Measurements from ENCODE around the gene SPOCK1. TPM values are rescaled to one million over a fixed set of nuclear protein-coding genes. Genes with fewer than 3 reads are reported as not detected.

SPOCK1 gene
- total RNA-seq, 1 experiment from 2014 or later: 10.9 TPM

DNA sequence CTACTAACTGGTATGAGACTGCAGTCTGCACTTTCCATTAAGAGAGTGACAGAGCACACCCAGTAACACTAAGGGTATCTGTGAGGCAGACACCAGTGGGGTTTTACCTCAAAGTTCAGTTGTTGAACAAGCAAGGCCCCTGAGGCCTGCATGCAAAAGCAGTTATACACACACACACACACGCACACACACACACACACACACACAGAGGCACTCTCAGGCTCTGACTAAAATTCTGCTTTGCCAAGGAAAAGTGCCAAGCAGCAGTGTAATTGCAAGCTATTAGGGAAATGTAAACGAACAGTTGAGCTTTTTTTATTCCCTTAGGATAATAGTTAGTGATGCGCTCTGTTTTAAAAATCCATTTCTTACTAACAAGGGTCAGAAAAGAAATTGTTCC is 377.1 kb downstream of the SPOCK1 start:
- H2BK12ac ChIP-seq (ENCODE audit: insufficient read length, low read depth, low read length): no peak overlapping the region
- no peak overlapping the region for H3K14ac ChIP-seq (ENCODE audit: insufficient read depth, low read length)
- H3K23ac ChIP-seq (ENCODE audit: insufficient read length, low read depth, low read length): no peak overlapping the region
- no peak overlapping the region for H4K91ac ChIP-seq (ENCODE audit: insufficient read length, low read depth, low read length)
- H3K27ac Mint-ChIP-seq: no peak overlapping the region
- H3K4me3 Mint-ChIP-seq: no peak overlapping the region
- no peak for DNase-seq
- no peaks in the 10 kb centered on the region for H3K9me3 ChIP-seq (ENCODE audit: control insufficient read depth, low read depth, low read length)
- no peaks in the 10 kb centered on the region for H3K23me2 ChIP-seq (ENCODE audit: insufficient read length, low read depth, low read length, poor library complexity, severe bottlenecking)
- no peaks in the 10 kb centered on the region for H3K27me3 Mint-ChIP-seq (ENCODE audit: low read depth)
- H3K56ac ChIP-seq (ENCODE audit: insufficient read length, low read depth, low read length): no peak overlapping the region
- no peaks in the 10 kb centered on the region for H3K79me1 ChIP-seq (ENCODE audit: insufficient read depth, low read depth, low read length, poor library complexity, severe bottlenecking)
- H3K27me3 ChIP-seq (ENCODE audit: insufficient read depth, low read length): no peaks in the 10 kb centered on the region
- H2BK120ac ChIP-seq (ENCODE audit: low read depth, low read length, poor library complexity, severe bottlenecking): no peak overlapping the region
- TF ChIP-seq, protein P1, sequence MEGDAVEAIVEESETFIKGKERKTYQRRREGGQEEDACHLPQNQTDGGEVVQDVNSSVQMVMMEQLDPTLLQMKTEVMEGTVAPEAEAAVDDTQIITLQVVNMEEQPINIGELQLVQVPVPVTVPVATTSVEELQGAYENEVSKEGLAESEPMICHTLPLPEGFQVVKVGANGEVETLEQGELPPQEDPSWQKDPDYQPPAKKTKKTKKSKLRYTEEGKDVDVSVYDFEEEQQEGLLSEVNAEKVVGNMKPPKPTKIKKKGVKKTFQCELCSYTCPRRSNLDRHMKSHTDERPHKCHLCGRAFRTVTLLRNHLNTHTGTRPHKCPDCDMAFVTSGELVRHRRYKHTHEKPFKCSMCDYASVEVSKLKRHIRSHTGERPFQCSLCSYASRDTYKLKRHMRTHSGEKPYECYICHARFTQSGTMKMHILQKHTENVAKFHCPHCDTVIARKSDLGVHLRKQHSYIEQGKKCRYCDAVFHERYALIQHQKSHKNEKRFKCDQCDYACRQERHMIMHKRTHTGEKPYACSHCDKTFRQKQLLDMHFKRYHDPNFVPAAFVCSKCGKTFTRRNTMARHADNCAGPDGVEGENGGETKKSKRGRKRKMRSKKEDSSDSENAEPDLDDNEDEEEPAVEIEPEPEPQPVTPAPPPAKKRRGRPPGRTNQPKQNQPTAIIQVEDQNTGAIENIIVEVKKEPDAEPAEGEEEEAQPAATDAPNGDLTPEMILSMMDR (conservative IDR thresholded peaks at IDR 0.05): no peak
- H3K36me3 Mint-ChIP-seq (ENCODE audit: insufficient read depth in 1 of 3, low read depth in 3 of 3): no peaks in the 10 kb centered on the region; a peak in 1 of 7 replicates
- H3K9ac ChIP-seq (ENCODE audit: extremely low read depth, insufficient read length, low read length): no peak overlapping the region
- H2AFZ ChIP-seq (ENCODE audit: low read length): no peak overlapping the region
- no peak overlapping the region for H3K18ac ChIP-seq (ENCODE audit: insufficient read length, low read depth, low read length)
- no peak overlapping the region for H3K4me2 ChIP-seq (ENCODE audit: insufficient read depth, insufficient read length, low read length)
- H3K27ac ChIP-seq (ENCODE audit: insufficient read length, low read depth, low read length): no peak overlapping the region
- no CpG with 5 or more reads among the region's 3 CpGs for whole genome bisulfite sequencing (ENCODE audit: extremely low coverage, insufficient read length, low lambda C conversion rate)
- H2BK5ac ChIP-seq (ENCODE audit: insufficient read length, low read length): no peak overlapping the region
- H3K4me1 Mint-ChIP-seq: peaks cover 6 to 9% of the 10 kb centered on the region in 2 experiments
- no peaks in the 10 kb centered on the region for H3K9me3 Mint-ChIP-seq
- H3T11ph ChIP-seq (ENCODE audit: low read length): no peak overlapping the region
- no peak overlapping the region for H2BK20ac ChIP-seq (ENCODE audit: low read depth, low read length, poor library complexity, severe bottlenecking)
- H3K4me1 ChIP-seq (ENCODE audit: insufficient read depth, low read length): no peaks in the 10 kb centered on the region
- H4K5ac ChIP-seq (ENCODE audit: insufficient read length, low read depth, low read length): no peak overlapping the region
- no peaks in the 10 kb centered on the region for H3K79me2 ChIP-seq (ENCODE audit: insufficient read depth, low read length)
- no peak overlapping the region for H2AK5ac ChIP-seq (ENCODE audit: insufficient read length, low read length)
- H2BK15ac ChIP-seq (ENCODE audit: low read depth, low read length): no peak overlapping the region
- no peak overlapping the region for H3K4ac ChIP-seq (ENCODE audit: low read depth, low read length)
- H4K8ac ChIP-seq (replicated peaks; ENCODE audit: insufficient read length, low read depth, low read length): no peak overlapping the region
- H4K20me1 ChIP-seq (ENCODE audit: control insufficient read depth, insufficient read depth, insufficient read length): no peaks in the 10 kb centered on the region

Measured in H9 (cell line).